Kasumi-1 (cell line): Measurements from ENCODE around the gene MEGF9.
"Not testable (repeated sequence)": the region's sequence is repeated elsewhere in the genome, so short reads cannot be mapped to it uniquely, and the experiment has no call there.

ENCODE experiments used
- DNase-seq, 2 experiments: peaks; one replicate each; lab custom pipeline; 2025; lab: John Stamatoyannopoulos, UW

MEGF9 gene

GRCh38 chr9:120714088-120714845 is at the start of gene MEGF9:
Gene MEGF9, minus strand, starts transcription at chr9:120714470. Its CDS starts 112 bp downstream, at chr9:120714358.
- DNase-seq, result peak; percentile 91 to 93

- no peak for DNase-seq
These were observed 46.7 kb upstream of the MEGF9 start for GRCh38 chr9:120761006-120761405.

DNA sequence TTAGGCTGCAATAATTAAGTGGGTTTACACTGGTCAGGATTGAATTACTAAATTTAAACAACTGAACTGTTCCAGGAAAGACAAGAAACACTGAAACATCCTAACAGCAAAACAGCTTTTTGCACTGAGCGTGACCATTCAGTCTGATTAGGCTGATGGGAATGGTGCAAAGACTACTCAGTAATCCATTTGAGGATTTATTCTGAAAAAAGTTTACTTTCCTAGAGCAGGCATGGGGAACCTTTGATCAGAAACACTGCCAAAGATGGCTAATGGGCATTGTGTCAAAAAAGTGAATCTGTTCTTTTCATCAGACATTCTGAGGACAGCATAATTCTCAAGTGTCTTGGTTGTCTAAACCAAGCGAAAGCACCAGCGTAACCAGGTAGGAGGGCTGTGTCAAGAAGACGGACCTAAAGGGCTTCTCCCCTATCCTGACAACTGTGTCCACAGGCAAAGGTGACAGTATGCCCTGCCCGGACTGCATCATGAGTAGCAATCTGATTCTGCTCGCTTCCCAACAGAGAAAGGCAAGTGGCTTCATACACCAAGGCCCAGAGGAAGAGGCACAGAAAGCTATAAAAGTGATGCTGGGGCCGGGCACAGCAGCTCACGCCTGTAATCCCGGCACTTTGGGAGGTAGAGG is 45.6 kb upstream of the MEGF9 start:
- no peak for DNase-seq

- DNase-seq, result no peak
These were observed 44.3 kb upstream of the MEGF9 start for GRCh38 chr9:120758544-120758943.

GRCh38 chr9:120757026-120757913 is 43.0 kb upstream of the MEGF9 start:
- DNase-seq, result peak in 1 of 2 experiments; percentile 47

DNA sequence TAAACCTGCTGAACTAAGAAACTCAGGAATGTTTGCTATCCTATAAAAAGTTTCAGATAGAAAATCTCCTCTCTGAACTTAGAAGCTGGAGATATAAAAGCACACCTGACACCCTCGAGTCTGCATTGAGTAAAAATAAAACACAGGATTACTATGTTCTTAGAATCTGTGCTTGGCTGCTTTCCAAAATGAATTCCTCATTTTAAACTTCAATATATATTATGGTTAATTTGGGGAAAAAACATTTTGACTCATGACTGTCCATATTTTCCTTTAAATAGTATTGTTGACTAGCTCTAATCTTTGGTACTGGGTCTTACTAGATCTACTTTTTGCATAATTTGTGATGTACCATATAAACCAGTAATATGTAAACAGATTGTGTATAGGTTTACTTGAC is 42.3 kb upstream of the MEGF9 start:
- DNase-seq, result no peak

- DNase-seq, result peak; percentile 48 to 70
These were observed 41.7 kb upstream of the MEGF9 start for GRCh38 chr9:120755810-120756434.

DNA sequence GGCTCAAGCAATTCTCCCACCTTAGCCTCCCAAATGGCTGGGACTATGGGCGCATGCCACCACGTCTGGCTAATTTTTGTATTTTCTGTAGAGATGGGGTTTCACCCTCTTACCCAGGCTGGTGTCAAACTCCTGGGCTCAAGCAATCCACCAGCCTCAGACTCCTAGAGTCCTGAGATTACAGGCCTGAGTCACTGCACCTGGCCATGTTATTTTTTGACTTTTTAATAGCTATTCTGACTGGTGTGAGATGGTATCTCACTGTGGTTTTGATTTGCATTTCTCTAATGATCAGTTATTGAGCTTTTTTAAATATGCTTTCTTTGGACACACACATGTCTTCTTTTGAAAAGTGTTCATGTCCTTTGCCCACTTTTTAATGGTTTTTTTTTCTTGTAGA is 40.8 kb upstream of the MEGF9 start:
- DNase-seq, result no peak

DNA sequence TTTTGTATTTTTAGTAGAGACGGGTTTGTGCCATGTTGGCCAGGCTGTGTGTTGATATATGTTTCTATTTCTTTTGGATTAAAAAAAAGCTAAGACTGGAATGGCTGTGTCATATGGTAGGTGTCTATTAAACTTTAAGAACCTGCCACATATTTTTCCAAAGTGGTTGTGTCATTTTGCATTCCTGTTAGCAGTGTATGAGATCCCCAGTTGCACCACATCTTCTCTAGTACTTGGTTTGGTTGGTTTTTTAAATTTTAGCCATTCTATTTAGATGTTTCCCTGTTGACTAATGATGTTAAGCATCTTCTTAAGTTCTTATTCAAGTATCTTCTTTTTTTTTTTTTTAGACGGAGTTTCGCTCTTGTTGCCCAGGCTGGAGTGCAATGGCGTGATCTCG is 36.2 kb upstream of the MEGF9 start:
- DNase-seq, result no peak

- DNase-seq, result not testable (repeated sequence)
These were observed 32.1 kb upstream of the MEGF9 start for GRCh38 chr9:120746366-120746765.

DNA sequence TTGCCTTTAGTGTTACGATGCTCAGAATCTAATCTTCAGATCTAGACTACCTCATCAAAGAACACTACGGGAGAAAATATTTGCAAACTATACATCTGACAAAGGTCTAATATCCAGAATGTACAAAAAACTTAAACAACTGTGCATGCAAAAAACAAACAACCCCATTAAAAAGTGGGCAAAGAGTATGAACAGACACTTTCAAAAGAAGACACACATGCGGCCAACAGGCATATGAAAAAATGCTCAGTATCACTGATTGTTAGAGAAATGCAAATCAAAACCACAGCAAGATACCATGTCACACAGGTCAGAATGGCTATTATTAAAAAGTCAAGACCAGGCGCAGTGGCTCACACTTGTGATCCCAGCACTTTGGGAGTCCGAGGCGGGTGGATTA is 31.0 kb upstream of the MEGF9 start:
- no peak for DNase-seq

DNA sequence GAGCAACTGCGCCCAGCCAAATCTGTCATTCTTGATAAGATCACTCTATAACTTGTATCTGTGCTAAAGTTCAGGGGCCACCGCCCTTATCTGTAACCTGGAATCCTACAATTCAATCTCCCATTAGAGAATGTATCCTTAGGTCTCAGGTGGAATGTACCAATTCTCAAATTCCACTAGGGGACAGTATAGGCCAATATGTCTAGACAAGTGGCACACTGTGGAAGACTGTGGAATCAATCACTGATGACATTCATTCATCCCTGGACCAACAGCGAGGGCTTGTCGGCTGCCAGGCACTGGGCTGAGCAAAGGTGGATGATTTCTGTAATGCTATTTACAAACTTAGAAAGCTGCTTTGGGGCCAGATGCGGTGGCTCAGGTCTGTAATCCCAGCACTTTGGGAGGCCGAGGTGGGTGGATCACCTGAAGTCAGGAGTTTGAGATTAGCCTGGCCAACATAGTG is 28.7 kb upstream of the MEGF9 start:
- DNase-seq, result peak; percentile 65 to 69

DNA sequence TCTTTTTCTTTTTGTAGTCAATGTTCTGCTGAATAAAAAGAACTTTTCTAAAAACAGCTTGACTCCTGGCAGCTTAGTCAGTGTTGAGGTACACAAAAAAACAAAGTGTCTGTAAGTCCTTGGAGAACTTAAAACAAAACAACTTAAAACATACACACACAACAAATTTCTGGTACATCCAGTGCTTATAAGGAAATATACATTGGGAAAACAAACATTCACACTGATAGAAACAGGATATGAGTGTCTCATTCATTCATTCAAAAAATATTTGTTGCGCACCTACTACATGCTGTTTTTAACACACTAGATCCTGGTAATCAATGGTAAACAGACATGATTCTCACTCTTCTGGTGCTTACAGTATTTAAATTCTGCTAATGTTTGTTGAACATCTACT is 27.4 kb upstream of the MEGF9 start:
- no peak for DNase-seq

- DNase-seq, result no peak
These were observed 26.9 kb upstream of the MEGF9 start for GRCh38 chr9:120741191-120741590.

- DNase-seq, result no peak
These were observed 25.9 kb upstream of the MEGF9 start for GRCh38 chr9:120740132-120740531.

DNA sequence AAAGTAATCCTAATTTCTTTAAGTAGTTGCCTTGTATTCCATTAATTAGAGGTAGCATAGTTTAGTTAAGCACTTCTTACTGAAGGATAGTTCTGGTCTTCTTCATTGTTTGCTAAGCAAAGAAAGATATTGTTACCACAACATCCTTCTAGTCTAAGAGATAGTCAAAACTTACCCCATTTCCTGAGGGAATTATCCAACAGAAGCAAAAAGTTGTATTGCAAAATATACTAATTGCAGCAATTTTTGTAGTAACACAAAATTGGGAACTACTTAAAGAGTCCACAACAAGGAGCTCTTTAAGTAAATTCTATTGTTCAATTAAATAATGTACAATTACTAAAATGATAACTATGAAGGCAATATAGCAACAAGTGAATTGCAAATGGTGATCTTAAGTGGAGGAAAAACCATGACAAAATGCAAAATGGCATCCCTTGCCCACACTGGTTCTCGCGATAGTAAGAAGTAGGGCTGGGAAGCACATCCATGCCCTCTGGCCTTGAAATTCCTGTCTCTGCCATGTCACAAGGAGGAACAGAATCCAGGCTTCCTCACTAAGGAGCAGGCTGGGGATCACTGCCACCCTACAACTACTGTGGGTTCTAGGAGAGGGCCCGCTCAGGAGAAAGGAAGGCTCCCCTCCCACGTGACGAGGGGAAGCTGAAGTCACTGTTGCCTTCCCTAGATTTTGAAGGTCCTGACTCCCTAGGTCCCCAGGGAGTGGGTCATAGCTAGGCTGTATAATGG is 23.3 kb upstream of the MEGF9 start:
- no peak for DNase-seq

DNA sequence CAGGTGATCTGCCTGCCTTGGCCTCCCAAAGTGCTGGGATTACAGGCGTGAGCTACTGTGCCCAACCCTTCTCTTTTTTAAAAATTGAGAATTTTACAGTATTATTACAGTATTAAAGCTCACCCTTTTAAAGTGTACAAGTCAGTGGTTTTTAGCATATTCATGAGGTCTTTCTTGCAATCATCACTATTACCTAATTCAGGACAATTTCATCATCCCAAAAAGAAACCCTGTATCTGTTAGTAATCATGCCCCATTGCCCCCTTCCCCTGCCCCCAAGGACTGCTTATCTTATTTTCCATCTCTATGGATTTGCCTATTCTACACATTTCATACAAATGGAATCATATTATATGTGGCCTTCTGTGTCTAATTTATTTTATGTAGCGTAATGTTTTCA is 22.6 kb upstream of the MEGF9 start:
- DNase-seq, result no peak

GRCh38 chr9:120735415-120736126 is 21.3 kb upstream of the MEGF9 start:
- DNase-seq, result peak; percentile 76 to 82

DNA sequence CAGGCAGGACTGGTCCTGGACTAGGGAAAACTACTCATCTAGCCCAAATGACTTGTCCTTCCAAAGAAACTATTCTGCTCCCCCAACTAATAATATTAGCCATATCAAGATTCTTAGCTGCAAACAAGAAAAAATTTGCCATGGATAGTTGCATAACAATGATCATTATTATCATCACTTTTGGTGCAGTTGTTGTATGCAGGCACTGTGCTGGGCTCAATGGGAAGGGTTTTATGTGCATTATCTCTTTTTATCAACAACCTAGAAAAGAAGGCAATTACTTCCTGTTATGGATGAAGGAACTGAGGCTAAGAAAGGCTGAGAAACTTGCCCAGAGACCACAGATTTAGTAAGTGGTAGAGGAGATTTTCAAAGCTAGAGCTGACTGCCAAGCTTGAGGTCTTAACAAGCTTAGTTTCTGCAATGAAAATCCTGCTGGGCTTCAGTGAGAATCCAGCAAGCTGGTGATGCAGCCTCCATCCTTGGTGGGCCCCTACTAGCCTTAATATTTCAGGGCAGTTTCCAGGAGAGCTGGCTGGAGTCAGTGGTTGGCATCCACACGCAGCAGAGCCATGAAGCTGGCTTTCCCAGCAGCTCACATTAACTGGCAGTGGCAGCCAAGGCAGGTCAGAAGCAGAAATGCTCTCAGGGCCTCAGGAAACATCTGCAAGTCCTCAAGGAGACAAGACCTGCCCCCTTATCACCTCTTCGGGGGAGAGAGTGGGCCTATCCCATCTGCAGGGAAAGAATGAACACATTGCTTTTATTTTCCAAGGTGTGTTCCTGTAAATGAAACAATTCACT is 20.5 kb upstream of the MEGF9 start:
- peak; percentile 50 to 52 for DNase-seq

DNA sequence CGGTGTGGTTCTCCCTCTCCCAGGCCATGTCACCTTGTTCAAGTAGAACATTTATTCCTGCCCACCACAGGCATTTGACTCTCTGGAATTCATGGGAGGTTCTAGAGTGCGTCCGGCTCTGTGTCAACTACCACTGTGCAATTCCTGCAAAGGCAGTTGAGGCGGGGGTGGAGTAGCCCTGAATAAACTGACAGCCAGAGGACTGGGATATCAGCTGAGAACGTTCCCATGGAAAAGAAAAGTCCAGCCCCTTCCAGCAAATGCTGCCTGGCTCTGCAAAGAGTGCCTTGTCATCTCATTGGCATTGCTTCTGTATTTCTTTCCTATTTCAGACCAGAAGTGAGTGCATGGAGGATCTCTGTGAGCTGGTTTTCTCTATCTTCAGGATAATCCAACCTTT is 18.9 kb upstream of the MEGF9 start:
- DNase-seq, result no peak
